GM12892 (cell line): ENCODE measurements around the gene PRODH2.
A peak's percentile ranks its signal among the peaks of the same experiment; 100 is the strongest.
"Not testable (repeated sequence)": the region's sequence is repeated elsewhere in the genome, so short reads cannot be mapped to it uniquely, and the experiment has no call there.

ENCODE experiments used
- DNase-seq: peaks from one replicate; pipeline ENCODE4 v3.0.0; 2011; ENCODE audit not compliant: insufficient read length
- FAIRE-seq: peaks from 2 replicates; lab custom pipeline; 2011; peaks lifted over from hg19 to GRCh38; lab: Jason Lieb, UNC
- POLR2A ChIP-seq: IDR thresholded peaks from 2 replicates; pipeline ENCODE4 v1.6.1; 2011; ENCODE audit warnings: low read depth, low read length, control low read depth
- POLR2AphosphoS5 ChIP-seq: IDR thresholded peaks from 2 replicates; pipeline ENCODE4 v1.6.1; 2011; ENCODE audit warnings: low read depth, low read length, control low read depth
- TAF1 ChIP-seq: IDR thresholded peaks from 2 replicates; pipeline ENCODE4 v1.6.1; 2011; ENCODE audit warnings: low read depth, mild to moderate bottlenecking, control low read depth, low read length, borderline replicate concordance

The PRODH2 gene

DNA sequence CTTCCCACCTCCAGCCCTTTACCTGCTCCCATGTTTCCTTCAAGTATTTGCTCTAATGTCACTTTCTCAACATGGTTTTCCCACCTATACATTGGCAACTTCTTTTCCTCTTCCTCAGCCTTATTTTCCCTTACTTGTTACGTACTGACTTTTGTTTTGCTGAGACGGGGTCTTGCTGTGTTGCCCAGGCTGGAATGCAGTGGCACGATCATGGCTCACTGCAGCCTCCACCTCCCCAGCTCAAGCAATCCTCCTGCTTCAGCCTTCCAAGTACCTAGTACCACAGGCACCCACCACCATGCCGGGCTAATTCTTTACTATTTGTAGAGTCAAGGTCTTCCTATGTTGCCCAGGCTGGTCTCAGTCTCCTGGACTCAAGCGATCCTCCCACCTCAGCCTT is 5.0 kb downstream of the PRODH2 start:
- FAIRE-seq (no peak), DNase-seq (no peak)
- TF ChIP-seq POLR2A (no peak), TAF1 (no peak), POLR2AphosphoS5 (no peak)

DNA sequence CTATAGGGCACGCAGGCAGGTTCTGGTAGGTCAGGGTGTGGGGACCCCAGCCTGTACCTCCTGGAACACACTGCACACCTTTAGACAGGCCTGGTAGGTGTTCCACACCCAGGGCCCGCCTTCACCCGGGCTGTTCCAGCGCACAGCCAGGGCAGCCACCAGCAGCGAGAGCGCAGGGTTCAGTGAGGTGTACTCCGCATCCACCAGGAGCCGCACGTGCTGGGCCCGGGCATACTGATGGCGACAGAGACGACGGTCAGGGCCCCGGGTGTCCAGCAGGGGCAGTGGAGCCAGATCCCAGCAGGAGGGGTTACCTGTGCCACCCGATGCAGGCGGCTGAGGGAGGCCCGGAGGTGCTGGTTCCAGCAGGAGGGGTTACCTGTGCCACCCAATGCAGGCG is 6.0 kb downstream of the PRODH2 start:
- TF ChIP-seq TAF1 (no peak), POLR2AphosphoS5 (no peak), POLR2A (no peak)
- FAIRE-seq (no peak), DNase-seq (no peak)

DNA sequence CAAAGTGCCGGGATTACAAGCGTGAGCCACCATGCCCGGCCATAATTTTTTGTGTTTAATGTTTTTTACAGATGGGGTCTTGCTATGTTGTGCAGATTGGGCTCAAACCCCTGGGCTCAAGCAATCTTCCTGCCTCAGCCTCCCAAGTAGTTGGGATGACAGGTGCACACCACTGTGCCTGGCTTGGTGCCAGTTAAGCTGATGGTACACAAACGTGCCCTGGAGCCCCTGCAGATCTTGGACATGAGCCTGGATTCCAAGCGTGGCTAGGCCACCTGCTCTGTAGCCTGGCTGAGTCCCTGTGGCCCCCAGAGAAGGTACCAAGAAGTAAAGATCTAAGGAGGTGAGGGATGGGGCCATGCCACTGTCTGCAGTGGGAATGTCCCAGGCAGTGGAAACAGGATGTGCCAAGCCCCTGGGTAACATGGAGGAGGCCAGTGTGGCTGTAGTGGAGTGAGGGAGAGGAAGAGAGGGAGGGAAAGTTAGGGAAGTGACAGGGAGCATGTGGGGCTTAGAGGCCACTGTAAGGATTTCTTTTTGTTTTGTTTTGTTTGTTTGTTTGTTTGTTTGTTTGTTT is 7.0 kb downstream of the PRODH2 start:
- FAIRE-seq (no peak), DNase-seq (no peak)
- TF ChIP-seq TAF1 (no peak), POLR2AphosphoS5 (no peak), POLR2A (no peak)

DNA sequence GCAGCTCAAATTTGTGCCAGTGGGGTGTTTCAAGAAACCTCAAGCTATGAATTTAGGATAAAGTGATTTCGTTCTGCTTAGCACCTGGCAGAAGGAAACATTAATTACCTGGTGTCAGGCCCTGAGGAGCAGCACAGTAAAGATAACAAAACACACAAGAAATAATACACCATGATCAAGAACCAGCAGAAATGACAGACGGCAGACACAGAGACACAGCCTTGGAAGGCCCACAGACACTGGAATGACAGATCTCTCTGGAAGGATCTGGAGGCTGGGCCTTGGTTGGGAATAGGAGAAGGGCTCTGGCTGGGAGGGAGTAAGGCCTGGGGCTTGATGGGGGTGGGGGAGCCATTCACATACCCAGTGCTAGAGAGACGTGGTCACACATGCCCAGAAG is 10.8 kb downstream of the PRODH2 start:
- FAIRE-seq: no peak
- TF ChIP-seq TAF1 (no peak), POLR2A (no peak), POLR2AphosphoS5 (no peak)
- DNase-seq: no peak

DNA sequence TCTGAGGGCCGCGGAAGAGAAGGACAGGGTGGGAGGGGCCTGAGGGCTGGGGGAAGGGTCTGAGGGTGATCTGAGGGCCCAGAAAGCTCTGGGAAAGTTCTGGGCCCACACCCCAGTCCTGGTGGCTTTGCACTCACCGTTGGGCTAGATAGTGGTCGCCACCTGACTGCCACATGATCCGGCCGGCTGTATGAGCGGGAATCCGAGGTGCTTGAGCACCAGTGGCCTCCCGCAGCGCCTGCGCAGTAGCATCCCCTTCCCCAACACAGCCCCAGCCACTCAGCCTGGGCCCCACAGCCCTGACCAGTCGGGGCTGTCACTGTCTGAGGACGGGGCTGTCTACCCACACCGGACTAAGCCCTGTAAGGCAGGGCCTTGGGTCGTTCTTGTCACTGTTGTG is 15.0 kb downstream of the PRODH2 start:
- DNase-seq: peak; percentile 20
- FAIRE-seq: no peak
- TF ChIP-seq POLR2AphosphoS5 (no peak), POLR2A (no peak), TAF1 (no peak)

DNA sequence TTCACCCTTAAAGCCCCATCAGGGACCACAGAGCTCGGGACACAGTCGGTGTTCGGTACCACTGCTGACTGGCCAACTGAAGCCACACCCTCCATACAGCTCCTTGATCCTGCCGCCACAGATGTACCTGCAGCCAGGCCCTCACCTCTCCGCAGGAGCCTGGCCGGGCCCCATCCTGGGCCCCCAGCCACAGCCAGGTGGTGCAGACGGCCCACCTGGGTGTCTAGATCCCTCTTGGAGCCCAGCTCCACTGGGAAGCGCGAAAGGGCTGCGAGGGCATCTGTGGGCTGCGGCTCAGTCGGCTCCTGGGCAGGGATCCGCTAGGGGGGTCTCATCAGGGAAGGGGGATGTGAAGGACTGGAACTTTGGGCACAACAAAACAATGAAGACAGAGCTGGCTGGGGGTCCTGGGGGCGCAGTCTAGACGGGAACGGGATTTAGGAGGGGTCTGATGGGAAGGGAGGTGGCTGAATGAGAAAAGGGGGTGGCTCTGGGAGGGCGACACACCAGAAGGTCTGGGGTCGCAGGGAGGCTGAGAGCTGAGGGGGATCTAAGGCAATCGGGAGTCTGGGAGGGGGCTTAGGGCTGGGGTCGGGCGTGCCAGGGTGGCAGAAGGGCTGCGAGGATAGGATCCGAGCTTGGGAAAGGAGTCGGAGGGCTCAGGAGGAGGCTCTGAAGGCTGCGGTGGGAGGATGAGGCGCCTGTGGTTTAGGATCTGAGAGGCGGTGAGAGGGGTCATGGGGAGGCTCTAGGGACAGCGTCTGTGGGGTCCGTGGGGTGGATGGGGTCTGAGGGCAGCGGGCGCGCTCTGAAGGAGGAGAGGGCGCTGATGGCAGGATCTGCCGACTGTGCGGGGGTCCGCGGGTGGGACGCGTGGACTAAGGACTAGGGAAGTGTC is 15.8 kb downstream of the PRODH2 start:
- TF ChIP-seq TAF1: no peak
- TF ChIP-seq POLR2A: no peak
- TF ChIP-seq POLR2AphosphoS5: no peak
- DNase-seq (no peak), FAIRE-seq (no peak)

DNA sequence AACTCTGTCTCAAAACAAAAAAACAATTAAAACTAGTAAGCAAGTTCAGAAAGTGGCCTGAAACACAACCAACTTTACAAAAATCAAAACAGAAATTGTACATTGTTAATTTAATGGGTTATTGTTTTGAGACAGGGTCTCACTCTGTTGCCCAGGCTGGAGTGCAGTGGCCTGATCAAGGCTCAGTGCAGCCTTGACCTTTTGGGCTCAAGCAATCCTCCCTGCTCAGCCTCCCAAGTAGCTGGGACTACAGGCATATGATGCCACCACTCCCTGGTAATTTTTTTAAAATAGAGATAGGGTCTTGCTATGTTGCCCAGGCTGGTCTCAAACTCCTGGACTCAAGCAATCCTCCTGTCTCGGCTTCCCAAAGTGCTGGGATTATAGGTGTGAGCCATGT is 17.1 kb downstream of the PRODH2 start:
- not testable (repeated sequence) for FAIRE-seq, DNase-seq

DNA sequence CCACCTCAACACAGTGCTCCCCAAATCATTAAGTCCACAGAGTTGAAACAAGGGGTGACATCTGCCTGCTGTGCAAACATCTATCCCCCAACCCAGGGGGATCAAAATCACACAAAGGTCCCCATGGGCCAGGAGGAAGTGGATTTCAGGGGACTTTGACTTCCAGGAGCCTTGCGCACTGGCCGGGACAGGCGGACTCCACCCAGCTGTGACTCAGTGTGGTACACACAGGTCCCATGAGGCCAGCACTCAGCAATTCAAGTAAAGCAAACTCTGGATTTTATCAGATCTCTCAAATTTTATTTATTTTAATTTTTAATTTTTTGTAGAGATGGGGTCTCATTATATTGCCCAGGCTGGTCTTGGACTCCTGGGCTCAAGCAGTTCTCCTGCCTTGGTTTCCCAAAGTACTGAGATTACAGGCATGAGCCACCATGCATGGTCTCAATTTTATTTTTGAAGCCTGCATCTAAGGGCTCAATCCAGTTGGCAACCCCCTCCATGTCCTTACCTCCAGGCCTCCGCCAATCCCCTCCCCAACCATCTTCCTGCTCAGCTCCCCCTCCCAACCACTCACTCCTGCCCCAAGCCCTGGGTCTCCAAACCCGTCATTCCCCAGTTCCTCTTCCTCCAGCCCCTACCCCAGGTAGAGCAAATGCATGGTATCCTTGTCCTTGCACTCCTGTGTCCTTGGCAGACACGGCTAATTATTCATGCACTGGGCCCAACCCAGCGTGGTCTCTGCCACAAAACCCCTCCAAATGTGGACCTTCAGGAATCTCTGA is 19.1 kb downstream of the PRODH2 start:
- no peak for TF ChIP-seq POLR2AphosphoS5
- TF ChIP-seq POLR2A: no peak
- FAIRE-seq (no peak), DNase-seq (no peak)

DNA sequence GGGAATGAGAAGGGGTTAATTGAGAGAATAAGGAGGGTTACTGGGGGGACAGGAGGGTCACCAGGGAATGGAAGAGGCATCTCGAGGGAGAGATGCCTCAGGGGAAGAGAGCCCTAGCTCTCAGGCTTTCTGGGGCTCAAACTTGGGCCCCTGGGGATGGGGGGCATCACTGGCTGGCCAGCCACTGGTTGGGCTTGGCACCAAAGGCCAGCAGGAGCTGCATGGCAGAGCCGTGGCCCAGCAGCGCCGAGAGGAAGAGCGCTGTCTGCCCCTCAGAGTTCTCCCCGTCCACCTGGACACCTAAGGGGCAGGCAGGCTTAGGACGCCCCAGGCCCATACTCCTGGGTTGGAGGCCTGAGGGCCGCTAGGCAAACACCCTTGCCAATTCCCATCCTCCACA is 19.8 kb downstream of the PRODH2 start:
- no peak for DNase-seq
- no peak for FAIRE-seq
- no peak for TF ChIP-seq TAF1
- no peak for TF ChIP-seq POLR2AphosphoS5
- TF ChIP-seq POLR2A: no peak

DNA sequence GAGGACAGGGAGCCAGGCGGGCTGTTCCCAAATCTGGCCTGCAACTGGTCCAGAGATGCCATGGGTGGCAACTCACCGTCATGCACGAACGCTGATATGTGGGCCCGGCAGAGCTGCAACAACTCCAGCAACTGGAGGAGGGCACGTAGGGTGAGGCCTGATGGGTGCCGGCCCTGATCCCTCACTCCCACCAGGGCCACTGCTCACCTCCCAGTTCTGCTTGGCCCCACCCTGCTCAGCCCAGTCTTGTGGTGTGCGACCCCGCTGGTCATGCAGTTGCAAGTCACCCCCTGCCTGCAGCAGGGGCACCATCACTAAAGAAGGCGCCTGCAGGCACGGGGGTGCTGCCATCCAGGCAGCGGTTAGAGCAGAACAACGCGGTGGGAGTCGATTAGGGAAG is 20.3 kb downstream of the PRODH2 start:
- DNase-seq: no peak
- TF ChIP-seq POLR2AphosphoS5 (no peak), POLR2A (no peak), TAF1 (no peak)
- FAIRE-seq: no peak

DNA sequence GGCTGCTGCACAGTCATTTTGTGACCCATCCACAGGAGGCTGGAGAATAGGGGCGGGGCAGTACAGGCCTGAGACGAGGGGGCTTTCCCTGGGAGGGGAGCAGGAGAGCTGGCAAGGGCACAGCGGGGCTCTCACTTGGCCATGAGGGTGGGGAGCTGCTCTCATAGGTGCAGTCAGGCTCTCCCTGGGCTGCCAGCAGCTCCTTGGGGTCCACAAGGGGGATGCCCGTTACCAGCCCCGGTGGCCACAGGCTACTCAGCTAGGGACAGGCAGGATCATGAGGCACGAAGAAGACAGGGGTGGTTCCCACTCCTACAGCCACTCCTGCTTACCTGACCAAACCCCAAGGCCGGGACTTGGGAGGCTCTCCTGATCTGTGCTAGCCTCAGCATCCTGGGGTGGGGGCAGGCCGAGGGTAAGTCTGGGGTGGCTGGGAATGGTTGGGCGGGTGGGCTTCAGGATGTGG is 20.8 kb downstream of the PRODH2 start:
- no peak for FAIRE-seq
- DNase-seq: no peak
- TF ChIP-seq TAF1: no peak
- no peak for TF ChIP-seq POLR2AphosphoS5
- TF ChIP-seq POLR2A: no peak
